GM18517 (cell line): ENCODE data around the gene ZBTB16.

Experiments used
- ATAC-seq: cut with Tn5 transposase; IDR thresholded peaks from one replicate; pipeline ENCODE4 v1.9.1; 2021; ENCODE audit warnings: mild to moderate bottlenecking, moderate library complexity; ENCODE audit not compliant: unreplicated experiment

ZBTB16 gene

GRCh38 chr11:114228435-114229411, 169.2 kb downstream of the ZBTB16 start:
- ATAC-seq = no peak

DNA sequence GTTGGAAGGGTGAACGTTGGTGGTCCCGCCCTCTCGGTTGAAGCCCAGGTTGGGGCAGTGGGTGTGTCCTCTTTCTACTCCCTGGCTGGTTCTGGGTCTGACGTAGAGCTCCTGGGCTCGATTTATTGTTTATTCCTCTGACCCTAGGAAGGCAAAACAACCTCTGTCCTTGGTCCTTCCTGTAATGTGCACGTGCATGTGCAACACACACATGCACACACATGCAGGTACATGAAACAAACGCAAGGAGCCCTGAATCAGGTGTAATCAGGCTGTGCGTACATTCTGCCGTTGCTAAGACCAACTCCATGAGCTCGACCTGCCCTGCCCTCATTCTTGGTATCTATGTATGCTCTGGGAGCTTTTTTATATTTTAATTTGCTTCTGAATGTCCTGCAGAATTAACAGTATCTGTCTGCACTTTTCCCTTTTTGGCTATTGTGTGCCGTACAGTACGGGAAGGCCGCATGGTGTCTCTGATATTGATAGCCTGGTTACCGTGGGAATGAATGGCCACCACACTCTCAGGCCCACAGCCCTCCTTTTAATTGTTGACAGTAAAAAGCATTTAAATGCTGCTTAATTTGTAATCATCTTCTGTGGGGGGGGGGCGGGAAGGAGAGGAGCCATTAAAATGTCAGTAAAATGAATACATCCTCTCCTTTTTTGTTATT, 170.7 kb downstream of the ZBTB16 start:
- no peak for ATAC-seq

DNA sequence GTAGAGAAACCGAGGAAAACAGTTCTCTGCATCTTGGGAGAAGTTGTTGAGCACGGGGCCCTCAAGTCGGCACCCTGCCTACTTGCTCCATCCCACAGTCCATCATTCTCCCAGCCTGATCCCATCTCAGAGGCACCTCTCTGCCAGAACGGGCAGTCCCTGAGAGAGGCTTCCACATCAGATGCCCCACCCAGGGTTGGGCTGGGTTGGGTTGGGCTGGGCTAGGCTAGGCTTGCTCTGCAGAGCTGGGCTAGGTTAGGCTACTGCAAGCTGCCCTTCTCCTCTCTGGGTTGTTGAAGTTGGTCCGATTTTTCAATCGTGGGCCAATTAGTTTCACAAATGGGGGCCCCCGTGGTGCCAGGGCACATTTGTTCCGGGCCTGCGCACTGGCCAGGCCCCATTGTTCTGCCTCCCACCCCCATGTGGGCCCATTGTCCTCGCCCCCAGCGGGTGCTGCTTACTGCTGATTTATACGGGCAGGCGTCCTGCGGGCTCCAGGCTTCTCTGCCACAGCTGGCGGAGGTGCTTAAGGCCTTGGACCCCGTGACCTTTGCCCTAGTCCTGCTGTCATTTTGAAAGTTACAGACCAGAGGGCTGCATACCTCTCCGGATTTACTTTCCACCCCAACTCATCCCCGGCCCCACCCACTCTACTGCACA, 173.0 kb downstream of the ZBTB16 start:
- no peak for ATAC-seq

- no peak for ATAC-seq
These were observed 174.2 kb downstream of the ZBTB16 start for GRCh38 chr11:114233755-114234154.

GRCh38 chr11:114236829-114237228, 177.3 kb downstream of the ZBTB16 start:
- ATAC-seq = no peak

- ATAC-seq = no peak
These were observed 178.1 kb downstream of the ZBTB16 start for GRCh38 chr11:114237321-114238280.

DNA sequence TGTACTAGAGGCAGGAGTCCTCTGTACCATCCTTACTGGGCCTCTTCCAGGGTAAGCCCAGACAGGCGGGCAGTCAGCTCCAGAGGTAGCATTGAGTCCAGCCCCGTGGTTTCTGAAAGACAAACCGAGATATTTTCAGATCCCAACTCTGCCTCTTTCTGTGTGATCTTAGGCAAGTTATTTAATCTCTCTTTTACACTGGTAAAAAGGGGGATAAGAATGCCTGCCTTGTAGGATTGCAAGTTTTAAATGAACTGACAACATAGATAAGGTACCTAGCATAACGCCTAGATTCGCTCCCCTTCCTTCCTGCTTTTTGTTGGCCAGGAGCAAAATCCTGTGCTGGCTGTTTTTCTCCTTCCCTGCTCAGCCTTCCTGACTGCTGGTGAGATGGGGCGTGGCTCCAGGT, 180.2 kb downstream of the ZBTB16 start:
- ATAC-seq = no peak

DNA sequence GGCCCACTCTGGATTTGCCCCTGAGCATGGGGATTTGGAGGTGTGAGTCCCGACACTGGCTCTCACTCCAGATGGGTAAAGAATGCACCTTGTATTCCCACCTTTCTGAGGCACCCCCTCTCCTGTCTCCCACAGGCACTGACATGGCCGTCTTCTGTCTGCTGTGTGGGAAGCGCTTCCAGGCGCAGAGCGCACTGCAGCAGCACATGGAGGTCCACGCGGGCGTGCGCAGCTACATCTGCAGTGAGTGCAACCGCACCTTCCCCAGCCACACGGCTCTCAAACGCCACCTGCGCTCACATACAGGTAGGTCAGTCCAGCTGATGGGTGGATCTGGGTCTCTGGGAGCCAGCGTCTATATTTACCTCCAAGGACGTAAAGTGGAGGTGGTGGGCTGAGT, 182.5 kb downstream of the ZBTB16 start:
- ATAC-seq = no peak

GRCh38 chr11:114243461-114244372, 184.2 kb downstream of the ZBTB16 start:
- no peak for ATAC-seq

DNA sequence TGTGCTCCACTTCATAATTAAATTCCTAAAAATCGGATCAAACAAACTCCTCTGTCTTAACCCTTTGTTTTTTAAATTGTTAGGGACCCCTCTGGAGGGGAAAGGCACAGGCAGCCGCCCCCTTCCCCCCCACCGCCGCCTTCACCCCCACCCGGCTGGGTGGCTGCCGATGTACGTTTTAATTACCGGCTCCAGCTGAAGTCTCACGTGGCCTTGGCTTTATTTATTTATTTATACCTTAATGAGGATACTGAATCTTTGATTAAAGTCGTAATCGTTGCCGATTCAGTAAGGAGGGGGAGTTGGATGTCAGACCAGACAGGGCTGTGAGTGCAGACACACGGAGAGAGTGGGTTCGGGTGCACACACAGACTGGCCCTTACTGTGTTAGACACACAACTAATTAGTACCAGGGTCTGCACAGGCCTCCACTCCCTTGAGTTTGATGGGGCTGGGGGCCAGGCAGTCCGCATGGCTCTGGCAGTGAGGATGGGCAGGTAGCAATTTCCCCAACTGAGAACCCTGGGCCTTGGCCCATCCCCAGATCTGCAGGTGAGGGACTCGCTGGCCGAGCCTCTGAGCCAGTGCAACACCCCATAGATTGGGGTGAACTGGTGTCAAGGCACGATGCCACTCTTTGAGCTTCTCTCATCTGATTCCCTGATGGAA, 185.3 kb downstream of the ZBTB16 start:
- ATAC-seq = no peak

GRCh38 chr11:114246321-114247069, 187.0 kb downstream of the ZBTB16 start:
- ATAC-seq = no peak

GRCh38 chr11:114247070-114247789, 187.7 kb downstream of the ZBTB16 start:
- ATAC-seq = no peak

DNA sequence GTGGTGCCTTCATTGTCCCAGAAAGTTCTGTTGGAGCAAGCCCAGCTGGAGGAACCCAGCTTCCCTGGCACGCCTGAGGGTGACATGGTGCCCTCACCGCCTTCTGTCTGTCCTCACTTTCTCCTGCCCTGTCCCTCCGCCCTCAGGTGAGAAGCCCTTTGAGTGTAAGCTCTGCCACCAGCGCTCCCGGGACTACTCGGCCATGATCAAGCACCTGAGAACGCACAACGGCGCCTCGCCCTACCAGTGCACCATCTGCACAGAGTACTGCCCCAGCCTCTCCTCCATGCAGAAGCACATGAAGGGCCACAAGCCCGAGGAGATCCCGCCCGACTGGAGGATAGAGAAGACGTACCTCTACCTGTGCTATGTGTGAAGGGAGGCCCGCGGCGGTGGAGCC, 190.7 kb downstream of the ZBTB16 start:
- no peak for ATAC-seq

- no peak for ATAC-seq
These were observed 191.7 kb downstream of the ZBTB16 start for GRCh38 chr11:114250993-114251814.

GRCh38 chr11:114251815-114252337, 192.4 kb downstream of the ZBTB16 start:
- ATAC-seq = no peak

DNA sequence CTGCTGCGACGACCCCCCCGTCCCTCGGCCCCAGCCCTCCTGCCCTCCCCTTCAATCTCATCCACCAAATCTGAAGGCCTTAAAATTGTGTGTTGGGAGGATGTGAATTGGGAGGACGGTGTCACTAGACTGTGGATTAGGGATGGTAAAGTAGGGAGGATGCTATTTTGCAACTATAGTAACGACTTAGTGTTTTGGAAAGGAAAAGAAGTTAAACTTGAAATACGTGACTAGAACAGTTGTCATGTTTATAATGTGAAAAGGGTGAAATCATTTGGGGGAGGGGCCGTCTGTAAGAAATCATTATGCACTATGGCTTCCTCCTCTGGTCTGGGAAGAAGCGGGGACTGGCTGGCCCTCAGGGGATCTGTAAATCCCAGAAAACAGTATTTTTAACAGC, 193.3 kb downstream of the ZBTB16 start:
- ATAC-seq = no peak
